ENCODE data around the gene CTSD. TPM values are rescaled to one million over a fixed set of nuclear protein-coding genes. Genes with fewer than 3 reads are reported as not detected.

CTSD gene
- total RNA-seq, 2 experiments from 2014 or later, result 31.7 to 44.1 TPM

- no peak for TF ChIP-seq CTCF (conservative IDR thresholded peaks at IDR 0.05; ENCODE audit: low read length)
- TF ChIP-seq EZH2phosphoT487 (IDR thresholded peaks at IDR 0.05; ENCODE audit: borderline replicate concordance, low read depth, low read length), result no peak
- no peaks in the 10 kb centered on the region for H3K36me3 ChIP-seq (ENCODE audit: insufficient read depth, low read length)
- no peaks in the 10 kb centered on the region for H3K79me2 ChIP-seq (ENCODE audit: insufficient read depth, low read depth, low read length)
- no peak overlapping the region for H2AFZ ChIP-seq (ENCODE audit: low read length)
- no TSS peak for BruUV-seq (replicated peaks)
- POLR2A ChIA-PET, result no interaction called here
- no peaks in the 10 kb centered on the region for H3K9me3 ChIP-seq (ENCODE audit: low read length)
- H3K9me2 ChIP-seq (ENCODE audit: insufficient read depth, low read length), result no peaks in the 10 kb centered on the region
- no peak overlapping the region for H3K4me2 ChIP-seq (ENCODE audit: low read length)
- CTCF ChIA-PET (ENCODE audit: unreplicated experiment), result no interaction called here
- intact Hi-C loops (cut with micrococcal nuclease; ENCODE audit: unreplicated experiment), result no loop called here
- H3K4me1 ChIP-seq (ENCODE audit: insufficient read depth, low read length, poor library complexity, severe bottlenecking), result peaks cover 5% of the 10 kb centered on the region
- no peak overlapping the region for H3K4me3 ChIP-seq (ENCODE audit: low read depth, low read length, poor library complexity, severe bottlenecking)
- no peak for DNase-seq (ENCODE audit: low spot score)
- H4K20me1 ChIP-seq (ENCODE audit: insufficient read depth, low read length), result no peaks in the 10 kb centered on the region
- no peak overlapping the region for H3K27ac ChIP-seq (ENCODE audit: low read depth, low read length, poor library complexity, severe bottlenecking)
These were observed 10.3 kb upstream of the CTSD start for GRCh38 chr11:1773994-1774550.

DNA sequence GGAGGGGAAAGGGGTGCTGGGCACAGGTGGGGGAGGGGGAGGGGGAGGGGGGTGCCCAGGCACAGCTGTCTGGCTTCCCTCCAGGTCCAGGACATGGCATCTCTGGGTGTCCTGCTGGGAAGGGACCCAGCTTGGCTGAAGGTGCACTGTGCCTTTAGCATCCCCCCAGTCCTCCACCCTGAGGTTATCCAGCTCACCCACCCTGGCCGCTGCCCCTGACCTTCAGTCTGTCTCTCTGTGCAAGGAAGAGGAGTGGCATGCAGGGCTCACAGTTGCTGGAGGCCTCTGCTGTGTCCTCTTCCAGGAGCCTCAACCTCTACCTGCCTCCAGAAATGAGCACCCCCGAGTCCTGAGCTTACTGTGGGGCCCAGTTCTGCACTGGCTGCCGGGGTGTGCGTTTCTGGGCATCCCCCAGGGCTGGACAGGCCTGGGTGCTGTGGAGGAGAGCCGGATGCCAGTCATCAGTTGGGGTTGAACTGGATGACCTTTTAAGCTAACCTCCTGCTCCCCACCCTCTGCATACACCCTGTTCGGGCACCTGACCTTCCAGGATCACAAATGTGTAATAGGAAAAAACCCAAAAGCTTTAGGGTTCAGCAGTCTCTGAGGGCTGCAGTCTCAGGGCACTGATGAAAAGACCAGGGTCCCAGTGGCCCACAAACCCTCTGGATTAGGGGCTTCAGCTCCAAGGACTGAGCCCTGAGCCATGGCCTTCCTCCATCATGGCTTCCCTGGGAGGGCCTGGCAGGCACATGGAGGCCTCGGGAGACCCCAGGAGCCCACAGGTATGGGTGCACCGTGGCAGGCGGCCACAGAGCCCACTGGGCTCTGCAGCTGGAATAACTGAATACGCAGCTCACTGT lies 9.6 kb upstream of the CTSD start:
- H4K20me1 ChIP-seq (ENCODE audit: insufficient read depth, low read length), result no peaks in the 10 kb centered on the region
- H3K4me1 ChIP-seq (ENCODE audit: insufficient read depth, low read length, poor library complexity, severe bottlenecking), result peaks cover 5% of the 10 kb centered on the region
- BruUV-seq (replicated peaks), result no TSS peak
- no peaks in the 10 kb centered on the region for H3K9me3 ChIP-seq (ENCODE audit: low read length)
- H3K9me2 ChIP-seq (ENCODE audit: insufficient read depth, low read length), result no peaks in the 10 kb centered on the region
- H3K27ac ChIP-seq (ENCODE audit: low read depth, low read length, poor library complexity, severe bottlenecking), result no peak overlapping the region
- ChIA-PET POLR2A (no interaction called here), CTCF (ENCODE audit: unreplicated experiment) (no interaction called here)
- no peak for TF ChIP-seq CTCF (conservative IDR thresholded peaks at IDR 0.05; ENCODE audit: low read length)
- no peak for TF ChIP-seq EZH2phosphoT487 (IDR thresholded peaks at IDR 0.05; ENCODE audit: borderline replicate concordance, low read depth, low read length)
- DNase-seq (ENCODE audit: low spot score), result no peak
- no peak overlapping the region for H3K4me2 ChIP-seq (ENCODE audit: low read length)
- intact Hi-C loops (cut with micrococcal nuclease; ENCODE audit: unreplicated experiment), result no loop called here
- H2AFZ ChIP-seq (ENCODE audit: low read length), result no peak overlapping the region
- H3K4me3 ChIP-seq (ENCODE audit: low read depth, low read length, poor library complexity, severe bottlenecking), result no peak overlapping the region
- no peaks in the 10 kb centered on the region for H3K36me3 ChIP-seq (ENCODE audit: insufficient read depth, low read length)
- H3K79me2 ChIP-seq (ENCODE audit: insufficient read depth, low read depth, low read length), result no peaks in the 10 kb centered on the region

All from OCI-LY7 (cell line).